HT-29 (cell line): ENCODE measurements around the gene WDR46. TPM values are rescaled to one million over a fixed set of nuclear protein-coding genes. Genes with fewer than 3 reads are reported as not detected.

Experiments used
- DNase-seq: peaks from one replicate; pipeline ENCODE4 v3.0.0-alpha.2; 2015; ENCODE audit warnings: low spot score
- total RNA-seq: library from RNA; depleted of rRNA; stranded (reverse); fragments of >200 nt; shearing (Covaris generic); gene quantifications from 2 replicates; pipeline ENCODE4 v1.2.3, GENCODE V29; 2014; rRNA removed

The WDR46 gene, protein sequence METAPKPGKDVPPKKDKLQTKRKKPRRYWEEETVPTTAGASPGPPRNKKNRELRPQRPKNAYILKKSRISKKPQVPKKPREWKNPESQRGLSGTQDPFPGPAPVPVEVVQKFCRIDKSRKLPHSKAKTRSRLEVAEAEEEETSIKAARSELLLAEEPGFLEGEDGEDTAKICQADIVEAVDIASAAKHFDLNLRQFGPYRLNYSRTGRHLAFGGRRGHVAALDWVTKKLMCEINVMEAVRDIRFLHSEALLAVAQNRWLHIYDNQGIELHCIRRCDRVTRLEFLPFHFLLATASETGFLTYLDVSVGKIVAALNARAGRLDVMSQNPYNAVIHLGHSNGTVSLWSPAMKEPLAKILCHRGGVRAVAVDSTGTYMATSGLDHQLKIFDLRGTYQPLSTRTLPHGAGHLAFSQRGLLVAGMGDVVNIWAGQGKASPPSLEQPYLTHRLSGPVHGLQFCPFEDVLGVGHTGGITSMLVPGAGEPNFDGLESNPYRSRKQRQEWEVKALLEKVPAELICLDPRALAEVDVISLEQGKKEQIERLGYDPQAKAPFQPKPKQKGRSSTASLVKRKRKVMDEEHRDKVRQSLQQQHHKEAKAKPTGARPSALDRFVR
- total RNA-seq = 79.0 and 92.2 TPM in 2 replicates

GRCh38 chr6:33288921-33289783 lies at the start of gene WDR46, which contains the start of gene PFDN6:
Gene WDR46 (minus strand): TSS chr6:33289239. CDS start chr6:33289170, 69 bp downstream.
Gene PFDN6 (plus strand): TSS chr6:33289601. CDS start chr6:33289857, 256 bp downstream.
- DNase-seq = peak; percentile 89

DNA sequence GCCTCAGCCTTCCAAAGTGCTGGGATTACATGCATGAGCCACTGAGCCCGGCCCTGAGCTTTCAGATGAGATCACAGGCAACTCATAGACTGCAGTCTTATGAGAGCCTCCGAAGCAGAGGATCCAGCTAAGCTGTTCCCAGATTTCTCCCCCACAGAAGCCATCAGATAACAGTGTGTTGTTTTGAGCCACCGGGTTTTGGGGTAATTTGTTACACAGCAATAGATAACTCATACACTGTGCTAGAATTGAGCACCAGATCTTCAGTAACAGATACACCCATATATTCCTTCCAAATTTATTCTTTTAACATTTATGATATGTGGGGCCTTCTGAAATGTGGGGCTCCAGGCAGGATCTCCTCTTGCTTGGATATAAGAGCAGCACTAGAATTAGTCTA lies 47.5 kb upstream of the WDR46 start:
- DNase-seq = no peak

DNA sequence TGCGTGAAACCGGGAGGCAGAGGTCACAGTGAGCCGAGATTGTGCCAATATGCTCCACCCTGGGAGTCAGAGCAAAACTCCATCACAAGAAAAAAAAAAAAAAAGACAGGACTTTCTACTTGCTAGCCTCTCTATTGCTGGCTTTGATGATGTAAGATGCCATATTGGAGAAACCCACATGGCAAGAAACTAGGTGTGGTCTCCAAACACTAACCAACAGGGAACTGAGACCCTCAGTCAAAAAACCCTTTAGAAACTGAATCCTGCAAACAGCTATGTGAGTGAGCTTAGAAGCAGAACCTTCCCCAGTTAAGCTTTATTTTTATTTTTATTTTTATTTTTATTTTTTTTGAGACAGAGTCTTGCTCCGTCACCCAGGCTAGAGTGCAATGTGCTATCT lies 46.9 kb upstream of the WDR46 start:
- no peak for DNase-seq

GRCh38 chr6:33333666-33334065 lies 44.6 kb upstream of the WDR46 start:
- no peak for DNase-seq

GRCh38 chr6:33330736-33331135 lies 41.7 kb upstream of the WDR46 start:
- no peak for DNase-seq

DNA sequence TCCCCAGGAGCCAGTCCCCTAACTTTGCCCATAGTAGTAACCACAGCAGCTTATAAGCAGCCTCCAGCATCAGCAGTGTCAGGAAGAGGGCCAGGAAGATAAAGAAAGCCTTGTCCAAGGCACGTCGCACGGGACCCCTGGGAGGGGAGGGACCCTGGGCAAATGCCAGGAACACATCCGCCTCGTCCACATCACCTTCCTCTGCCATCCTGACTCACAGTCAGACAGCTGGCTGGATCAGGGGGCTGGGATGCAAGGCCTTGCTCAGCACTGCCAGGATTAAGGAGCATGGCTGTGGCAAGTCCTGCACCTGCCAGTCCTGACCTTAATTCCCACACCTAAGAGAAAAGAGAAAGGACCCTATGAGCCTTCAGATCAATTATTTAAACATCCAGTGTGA lies 40.0 kb upstream of the WDR46 start:
- DNase-seq = no peak

GRCh38 chr6:33324125-33324524 lies 35.1 kb upstream of the WDR46 start:
- DNase-seq = no peak

- no peak for DNase-seq
Observed at GRCh38 chr6:33323623-33323948, 34.5 kb upstream of the WDR46 start.

- DNase-seq = no peak
Observed at GRCh38 chr6:33321227-33321626, 32.2 kb upstream of the WDR46 start.

DNA sequence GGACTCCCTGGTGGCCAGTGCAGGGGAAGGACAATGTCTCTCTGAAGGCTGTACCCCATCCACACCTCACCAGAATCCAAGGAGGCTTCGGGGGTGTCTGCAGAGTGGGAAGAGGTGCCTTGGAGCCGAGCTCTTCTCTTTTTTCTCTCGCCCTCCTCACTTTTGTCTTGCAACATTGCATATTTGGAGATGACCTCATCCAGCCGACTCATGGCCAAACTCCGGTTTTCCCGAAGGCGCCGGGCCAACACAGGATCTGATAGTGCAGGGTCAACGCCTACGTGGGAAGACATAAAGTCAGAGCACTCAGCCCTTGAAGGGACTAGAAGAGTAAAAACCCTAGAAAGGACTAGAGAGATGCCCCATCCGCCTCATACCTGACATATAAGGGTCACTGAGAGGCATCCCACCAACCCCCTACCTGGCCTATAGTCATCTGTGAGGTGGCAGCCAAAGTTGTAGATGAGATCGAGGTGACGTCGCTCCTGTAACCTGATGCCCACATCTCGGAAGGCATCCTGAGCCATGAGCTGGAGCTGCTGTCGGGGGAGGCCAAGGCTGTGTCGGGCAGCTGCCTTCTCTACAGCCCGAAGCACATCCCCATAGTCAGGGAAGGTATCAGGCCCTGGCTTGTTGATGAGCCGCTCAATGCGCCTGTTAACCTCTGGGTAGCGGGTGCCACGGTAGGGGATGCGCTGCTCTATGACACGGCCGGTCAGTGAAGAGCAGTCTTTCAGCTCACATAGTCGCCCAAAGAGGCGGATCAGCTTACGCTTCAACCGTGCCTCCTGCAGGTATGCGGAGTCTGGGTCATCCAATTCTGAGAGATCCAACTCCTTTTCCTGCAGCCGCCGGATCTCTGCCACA lies 31.5 kb upstream of the WDR46 start:
- DNase-seq = no peak

- DNase-seq = no peak
Observed at GRCh38 chr6:33319939-33320314, 30.9 kb upstream of the WDR46 start.

DNA sequence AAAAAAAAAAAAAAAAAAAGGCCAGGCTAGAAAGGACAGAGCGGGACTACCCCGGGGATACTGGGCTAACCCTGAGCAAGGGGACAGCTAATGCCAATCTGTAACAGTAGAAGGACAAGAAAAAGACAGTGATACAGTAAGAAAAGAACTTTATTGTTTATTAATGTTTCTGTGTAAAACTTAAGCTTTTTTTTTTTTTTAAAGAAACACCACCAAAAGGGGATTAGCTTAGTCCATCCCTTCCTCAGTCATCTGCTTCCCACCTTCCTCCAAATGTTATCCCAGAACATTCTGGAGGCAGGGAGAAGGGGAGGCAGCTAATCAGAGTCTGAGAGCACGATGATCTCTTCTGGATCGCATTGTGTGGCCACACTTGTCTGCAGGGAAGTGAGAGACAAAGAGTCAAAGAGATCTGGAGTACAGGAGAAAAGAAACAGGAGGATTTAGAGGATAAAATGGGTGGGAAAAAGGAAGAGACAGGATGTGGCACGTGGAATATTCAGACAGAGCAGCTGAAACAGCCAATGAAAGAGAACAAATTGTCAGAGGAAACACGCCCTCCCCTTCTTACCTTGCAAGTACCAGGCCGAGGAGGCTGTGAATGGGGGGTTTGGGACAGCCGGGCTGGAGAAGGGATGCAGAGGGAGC lies 29.5 kb upstream of the WDR46 start:
- DNase-seq = no peak

- peak; percentile 99 for DNase-seq
Observed at GRCh38 chr6:33317669-33318425, 28.8 kb upstream of the WDR46 start, which contains the start of gene ZBTB22. Gene ZBTB22 (minus strand): TSS chr6:33317744. CDS start chr6:33316916, 828 bp downstream.

- no peak for DNase-seq
Observed at GRCh38 chr6:33317419-33317668, 28.3 kb upstream of the WDR46 start.

GRCh38 chr6:33316603-33317418 lies 27.8 kb upstream of the WDR46 start:
- DNase-seq = peak; percentile 26

GRCh38 chr6:33315793-33316602 lies 27.0 kb upstream of the WDR46 start:
- DNase-seq = no peak

- peak; percentile 76 for DNase-seq
Observed at GRCh38 chr6:33314943-33315792, 26.1 kb upstream of the WDR46 start.
